ENCODE results near the gene ZCCHC17.

GRCh38 chr1:31378001-31378400, 81.2 kb downstream of the ZCCHC17 start:
- TF ChIP-seq POLR2A (IDR thresholded peaks at IDR 0.05; ENCODE audit: low read length) (no peak), GATA1 (IDR thresholded peaks at IDR 0.05; ENCODE audit: low read depth, low read length) (no peak)

Data from erythroblast (primary cell).